ENCODE results near the gene ETV4.
A peak's percentile ranks its signal among the peaks of the same experiment; 100 is the strongest.

Gene ETV4

GRCh38 chr17:43531955-43532354, 14.2 kb downstream of the ETV4 start:
- H3K4me1 ChIP-seq (ENCODE audit: control insufficient read depth, insufficient read depth, low read length) = peaks cover 9% of the 10 kb centered on the region
- H3K9ac ChIP-seq (ENCODE audit: low read length) = no peak overlapping the region
- no peaks in the 10 kb centered on the region for H3K36me3 ChIP-seq (ENCODE audit: control insufficient read depth, insufficient read depth, low read length)
- no peaks in the 10 kb centered on the region for H3K27me3 ChIP-seq (ENCODE audit: control insufficient read depth, insufficient read depth, low read length)
- no peak overlapping the region for H3K4me3 ChIP-seq (ENCODE audit: low read length)
- H3K27ac ChIP-seq (ENCODE audit: low read depth, low read length) = no peak overlapping the region

GRCh38 chr17:43531082-43531378, 15.1 kb downstream of the ETV4 start:
- Histone ChIP-seq H3K9ac (ENCODE audit: low read length) (no peak overlapping the region), H3K4me3 (ENCODE audit: low read length) (no peak overlapping the region), H3K27me3 (ENCODE audit: control insufficient read depth, insufficient read depth, low read length) (no peaks in the 10 kb centered on the region), H3K4me1 (ENCODE audit: control insufficient read depth, insufficient read depth, low read length) (peaks cover 9% of the 10 kb centered on the region), H3K27ac (ENCODE audit: low read depth, low read length) (no peak overlapping the region), H3K36me3 (ENCODE audit: control insufficient read depth, insufficient read depth, low read length) (peaks cover 7% of the 10 kb centered on the region)

- H3K36me3 ChIP-seq (ENCODE audit: control insufficient read depth, insufficient read depth, low read length) = peaks cover 8% of the 10 kb centered on the region
- peaks cover 9% of the 10 kb centered on the region for H3K4me1 ChIP-seq (ENCODE audit: control insufficient read depth, insufficient read depth, low read length)
- no peaks in the 10 kb centered on the region for H3K27me3 ChIP-seq (ENCODE audit: control insufficient read depth, insufficient read depth, low read length)
- H3K27ac ChIP-seq (ENCODE audit: low read depth, low read length) = no peak overlapping the region
- H3K9ac ChIP-seq (ENCODE audit: low read length) = no peak overlapping the region
- H3K4me3 ChIP-seq (ENCODE audit: low read length) = peak overlapping the region; percentile 1
Measured at GRCh38 chr17:43530288-43531081, 15.7 kb downstream of the ETV4 start.

GRCh38 chr17:43529947-43530287, 16.2 kb downstream of the ETV4 start:
- peak overlapping the region; percentile 1 for H3K4me3 ChIP-seq (ENCODE audit: low read length)
- peaks cover 12% of the 10 kb centered on the region for H3K36me3 ChIP-seq (ENCODE audit: control insufficient read depth, insufficient read depth, low read length)
- H3K4me1 ChIP-seq (ENCODE audit: control insufficient read depth, insufficient read depth, low read length) = peaks cover 9% of the 10 kb centered on the region
- no peak overlapping the region for H3K9ac ChIP-seq (ENCODE audit: low read length)
- H3K27ac ChIP-seq (ENCODE audit: low read depth, low read length) = no peak overlapping the region
- no peaks in the 10 kb centered on the region for H3K27me3 ChIP-seq (ENCODE audit: control insufficient read depth, insufficient read depth, low read length)

- Histone ChIP-seq H3K27ac (ENCODE audit: low read depth, low read length) (no peak overlapping the region), H3K4me1 (ENCODE audit: control insufficient read depth, insufficient read depth, low read length) (peaks cover 9% of the 10 kb centered on the region), H3K27me3 (ENCODE audit: control insufficient read depth, insufficient read depth, low read length) (no peaks in the 10 kb centered on the region), H3K9ac (ENCODE audit: low read length) (no peak overlapping the region), H3K36me3 (ENCODE audit: control insufficient read depth, insufficient read depth, low read length) (peaks cover 15% of the 10 kb centered on the region), H3K4me3 (ENCODE audit: low read length) (no peak overlapping the region)
Measured at GRCh38 chr17:43528988-43529814, 16.9 kb downstream of the ETV4 start.

- Histone ChIP-seq H3K27ac (ENCODE audit: low read depth, low read length) (no peak overlapping the region), H3K36me3 (ENCODE audit: control insufficient read depth, insufficient read depth, low read length) (peaks cover 21% of the 10 kb centered on the region)
Measured at GRCh38 chr17:43528319-43528987, 17.7 kb downstream of the ETV4 start.

GRCh38 chr17:43526886-43527648, 19.1 kb downstream of the ETV4 start:
- Histone ChIP-seq H3K36me3 (ENCODE audit: control insufficient read depth, insufficient read depth, low read length) (peaks cover 28% of the 10 kb centered on the region), H3K4me3 (ENCODE audit: low read length) (no peak overlapping the region), H3K4me1 (ENCODE audit: control insufficient read depth, insufficient read depth, low read length) (peaks cover 9% of the 10 kb centered on the region), H3K27ac (ENCODE audit: low read depth, low read length) (no peak overlapping the region), H3K27me3 (ENCODE audit: control insufficient read depth, insufficient read depth, low read length) (no peaks in the 10 kb centered on the region), H3K9ac (ENCODE audit: low read length) (no peak overlapping the region)

More at GRCh38 chr17:43528319-43528987, 17.7 kb downstream of the ETV4 start:
- H3K9ac ChIP-seq (ENCODE audit: low read length) = no peak overlapping the region
- H3K27me3 ChIP-seq (ENCODE audit: control insufficient read depth, insufficient read depth, low read length) = no peaks in the 10 kb centered on the region
- H3K4me3 ChIP-seq (ENCODE audit: low read length) = no peak overlapping the region
- H3K4me1 ChIP-seq (ENCODE audit: control insufficient read depth, insufficient read depth, low read length) = peaks cover 9% of the 10 kb centered on the region

GRCh38 chr17:43524945-43525575, 21.1 kb downstream of the ETV4 start:
- Histone ChIP-seq H3K9ac (ENCODE audit: low read length) (no peak overlapping the region), H3K36me3 (ENCODE audit: control insufficient read depth, insufficient read depth, low read length) (peaks cover 40% of the 10 kb centered on the region), H3K4me3 (ENCODE audit: low read length) (no peak overlapping the region), H3K27me3 (ENCODE audit: control insufficient read depth, insufficient read depth, low read length) (no peaks in the 10 kb centered on the region), H3K27ac (ENCODE audit: low read depth, low read length) (no peak overlapping the region), H3K4me1 (ENCODE audit: control insufficient read depth, insufficient read depth, low read length) (peaks cover under 1% of the 10 kb centered on the region)

- H3K27me3 ChIP-seq (ENCODE audit: control insufficient read depth, insufficient read depth, low read length) = no peaks in the 10 kb centered on the region
- no peaks in the 10 kb centered on the region for H3K4me1 ChIP-seq (ENCODE audit: control insufficient read depth, insufficient read depth, low read length)
- no peak overlapping the region for H3K9ac ChIP-seq (ENCODE audit: low read length)
- H3K36me3 ChIP-seq (ENCODE audit: control insufficient read depth, insufficient read depth, low read length) = peaks cover 51% of the 10 kb centered on the region
- H3K4me3 ChIP-seq (ENCODE audit: low read length) = no peak overlapping the region
- no peak overlapping the region for H3K27ac ChIP-seq (ENCODE audit: low read depth, low read length)
Measured at GRCh38 chr17:43521389-43521788, 24.8 kb downstream of the ETV4 start.

GRCh38 chr17:43517615-43518386, 28.3 kb downstream of the ETV4 start:
- Histone ChIP-seq H3K4me1 (ENCODE audit: control insufficient read depth, insufficient read depth, low read length) (no peaks in the 10 kb centered on the region), H3K27ac (ENCODE audit: low read depth, low read length) (no peak overlapping the region), H3K36me3 (ENCODE audit: control insufficient read depth, insufficient read depth, low read length) (peaks cover 29% of the 10 kb centered on the region)

GRCh38 chr17:43517161-43517560, 29.0 kb downstream of the ETV4 start:
- no peak overlapping the region for H3K4me3 ChIP-seq (ENCODE audit: low read length)
- no peaks in the 10 kb centered on the region for H3K27me3 ChIP-seq (ENCODE audit: control insufficient read depth, insufficient read depth, low read length)
- no peaks in the 10 kb centered on the region for H3K4me1 ChIP-seq (ENCODE audit: control insufficient read depth, insufficient read depth, low read length)
- no peak overlapping the region for H3K27ac ChIP-seq (ENCODE audit: low read depth, low read length)
- H3K36me3 ChIP-seq (ENCODE audit: control insufficient read depth, insufficient read depth, low read length) = peaks cover 28% of the 10 kb centered on the region
- no peak overlapping the region for H3K9ac ChIP-seq (ENCODE audit: low read length)

More at GRCh38 chr17:43517615-43518386, 28.3 kb downstream of the ETV4 start:
- Histone ChIP-seq H3K9ac (ENCODE audit: low read length) (no peak overlapping the region), H3K27me3 (ENCODE audit: control insufficient read depth, insufficient read depth, low read length) (no peaks in the 10 kb centered on the region), H3K4me3 (ENCODE audit: low read length) (no peak overlapping the region)

Data from rectal smooth muscle tissue (tissue), 1 donor.